Measurements from ENCODE around the gene MRPS6.

The MRPS6 gene

DNA sequence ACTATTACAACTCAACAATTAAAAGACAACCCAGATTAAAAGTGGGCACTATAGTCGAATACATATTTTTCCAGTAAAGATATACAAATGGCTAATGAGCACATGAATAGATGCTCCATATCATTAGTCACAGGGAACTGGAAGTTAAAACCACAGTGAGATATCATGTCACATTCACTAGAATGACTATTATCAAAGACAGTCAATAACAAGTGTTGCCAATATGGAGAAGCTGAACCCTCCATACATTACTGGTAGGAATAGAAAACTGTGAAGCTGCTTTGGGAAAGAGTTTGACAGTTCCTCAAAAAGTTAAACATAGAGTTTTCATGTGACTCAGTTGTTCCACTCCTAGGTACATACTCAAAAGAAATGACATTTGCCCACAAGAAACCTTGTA lies 30.6 kb upstream of the MRPS6 start:
- no peaks in the 10 kb centered on the region for H3K27me3 ChIP-seq (replicated peaks; ENCODE audit: control insufficient read depth, insufficient read depth, low read length)
- no peaks in the 10 kb centered on the region for H3K36me3 ChIP-seq (ENCODE audit: control insufficient read depth, insufficient read depth, low read length)
- no peak overlapping the region for H3K4me3 ChIP-seq (replicated peaks; ENCODE audit: low read depth, low read length)
- TF ChIP-seq CTCF (IDR thresholded peaks at IDR 0.05; ENCODE audit: insufficient read depth, low read length, poor library complexity, severe bottlenecking) = no peak
- no peak for DNase-seq (ENCODE audit: extremely low read depth, insufficient read length)

DNA sequence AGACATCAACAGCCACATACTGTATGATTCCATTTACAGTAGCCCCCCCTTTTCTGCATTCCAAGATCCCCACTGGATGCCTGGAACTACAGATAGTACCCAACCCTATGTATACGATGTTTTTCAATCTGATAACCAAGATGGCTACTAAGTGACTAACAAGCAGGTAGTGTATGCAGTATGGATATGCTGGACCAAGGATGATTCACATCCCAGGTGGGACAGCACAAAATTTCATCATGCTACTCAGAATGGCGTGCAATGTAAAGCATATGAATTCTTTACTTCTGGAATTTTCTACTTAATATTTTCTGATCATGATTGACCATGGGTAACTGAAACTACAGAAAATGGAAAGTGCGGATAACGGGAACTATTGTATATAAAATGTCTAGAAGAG lies 30.0 kb upstream of the MRPS6 start:
- Histone ChIP-seq H3K4me3 (replicated peaks; ENCODE audit: low read depth, low read length) (no peak overlapping the region), H3K36me3 (ENCODE audit: control insufficient read depth, insufficient read depth, low read length) (no peaks in the 10 kb centered on the region), H3K27me3 (replicated peaks; ENCODE audit: control insufficient read depth, insufficient read depth, low read length) (no peaks in the 10 kb centered on the region)
- TF ChIP-seq CTCF (IDR thresholded peaks at IDR 0.05; ENCODE audit: insufficient read depth, low read length, poor library complexity, severe bottlenecking) = no peak
- no peak for DNase-seq (ENCODE audit: extremely low read depth, insufficient read length)

DNA sequence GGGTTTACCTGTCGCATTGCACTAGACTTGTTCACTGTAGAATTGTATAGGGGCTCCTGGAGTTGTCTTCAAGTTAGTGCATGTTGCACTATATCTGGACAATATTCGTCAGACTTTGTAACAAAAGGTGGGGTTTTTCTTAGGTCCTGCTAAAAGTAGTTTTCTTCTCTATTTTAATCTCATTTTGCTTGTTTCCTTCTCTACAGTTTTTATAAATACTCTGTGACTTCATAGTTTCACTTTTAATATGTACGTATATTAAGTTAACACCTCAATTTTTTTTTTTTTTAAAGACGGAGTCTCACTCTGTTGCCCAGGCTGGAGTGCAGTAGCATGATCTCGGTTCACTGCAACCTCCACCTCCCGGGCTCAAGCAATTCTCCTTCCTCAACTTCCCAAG lies 26.5 kb upstream of the MRPS6 start:
- H3K27me3 ChIP-seq (replicated peaks; ENCODE audit: control insufficient read depth, insufficient read depth, low read length) = no peaks in the 10 kb centered on the region
- peak; percentile 46 for DNase-seq (ENCODE audit: extremely low read depth, insufficient read length)
- H3K36me3 ChIP-seq (ENCODE audit: control insufficient read depth, insufficient read depth, low read length) = no peaks in the 10 kb centered on the region
- H3K4me3 ChIP-seq (replicated peaks; ENCODE audit: low read depth, low read length) = peak overlapping the region; percentile 21; the same call in 1 of the 2 replicates
- TF ChIP-seq CTCF (IDR thresholded peaks at IDR 0.05; ENCODE audit: insufficient read depth, low read length, poor library complexity, severe bottlenecking) = no peak

DNA sequence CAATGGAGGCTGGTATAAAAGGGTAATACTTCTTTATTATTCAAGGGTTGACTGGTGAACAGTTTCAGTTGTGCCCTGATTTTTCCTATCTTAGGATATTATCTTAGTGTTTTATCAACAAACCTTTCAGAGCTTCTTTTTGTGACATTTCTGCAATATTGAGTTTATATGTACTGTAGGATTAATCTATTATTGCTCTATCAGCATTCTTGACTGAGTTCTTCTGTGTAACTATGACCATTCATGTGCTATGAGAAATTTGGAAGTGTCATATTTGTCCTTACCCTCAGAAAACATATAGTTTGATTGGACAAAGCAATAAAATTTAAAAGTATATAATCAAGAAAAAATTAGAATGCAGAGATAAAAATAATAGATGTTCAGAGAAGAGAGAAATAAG lies 25.5 kb upstream of the MRPS6 start:
- Histone ChIP-seq H3K36me3 (ENCODE audit: control insufficient read depth, insufficient read depth, low read length) (no peaks in the 10 kb centered on the region), H3K4me3 (replicated peaks; ENCODE audit: low read depth, low read length) (no peak overlapping the region), H3K27me3 (replicated peaks; ENCODE audit: control insufficient read depth, insufficient read depth, low read length) (no peaks in the 10 kb centered on the region)
- DNase-seq (ENCODE audit: extremely low read depth, insufficient read length) = no peak
- TF ChIP-seq CTCF (IDR thresholded peaks at IDR 0.05; ENCODE audit: insufficient read depth, low read length, poor library complexity, severe bottlenecking) = no peak

DNA sequence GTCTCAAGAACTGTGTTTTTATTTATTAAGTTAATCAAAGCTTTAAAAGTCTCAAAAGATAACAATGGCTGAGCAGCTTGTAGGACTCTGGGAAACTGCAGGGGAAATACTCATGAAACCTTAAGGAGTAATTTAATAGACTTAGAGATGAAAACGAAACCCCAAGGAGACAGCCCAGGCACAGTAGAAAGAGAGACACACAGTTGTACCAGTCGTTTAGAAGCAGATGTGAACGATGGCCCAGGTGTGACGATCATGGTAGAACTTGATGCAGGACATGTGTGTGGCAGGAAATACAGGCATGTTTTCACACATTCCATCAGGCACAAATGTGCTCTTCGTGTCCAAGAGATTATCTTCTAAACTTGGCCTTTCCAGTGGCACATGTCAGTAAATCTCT lies 21.2 kb upstream of the MRPS6 start:
- no peaks in the 10 kb centered on the region for H3K27me3 ChIP-seq (replicated peaks; ENCODE audit: control insufficient read depth, insufficient read depth, low read length)
- no peak for DNase-seq (ENCODE audit: extremely low read depth, insufficient read length)
- H3K4me3 ChIP-seq (replicated peaks; ENCODE audit: low read depth, low read length) = no peak overlapping the region
- no peaks in the 10 kb centered on the region for H3K36me3 ChIP-seq (ENCODE audit: control insufficient read depth, insufficient read depth, low read length)
- no peak for TF ChIP-seq CTCF (IDR thresholded peaks at IDR 0.05; ENCODE audit: insufficient read depth, low read length, poor library complexity, severe bottlenecking)

- no peaks in the 10 kb centered on the region for H3K36me3 ChIP-seq (ENCODE audit: control insufficient read depth, insufficient read depth, low read length)
- no peak overlapping the region for H3K4me3 ChIP-seq (replicated peaks; ENCODE audit: low read depth, low read length)
- TF ChIP-seq CTCF (IDR thresholded peaks at IDR 0.05; ENCODE audit: insufficient read depth, low read length, poor library complexity, severe bottlenecking) = no peak
- H3K27me3 ChIP-seq (replicated peaks; ENCODE audit: control insufficient read depth, insufficient read depth, low read length) = no peaks in the 10 kb centered on the region
- DNase-seq (ENCODE audit: extremely low read depth, insufficient read length) = no peak
Observed at GRCh38 chr21:34054259-34054658, 19.1 kb upstream of the MRPS6 start.
